ENCODE measurements around the gene ACO1.

DNA sequence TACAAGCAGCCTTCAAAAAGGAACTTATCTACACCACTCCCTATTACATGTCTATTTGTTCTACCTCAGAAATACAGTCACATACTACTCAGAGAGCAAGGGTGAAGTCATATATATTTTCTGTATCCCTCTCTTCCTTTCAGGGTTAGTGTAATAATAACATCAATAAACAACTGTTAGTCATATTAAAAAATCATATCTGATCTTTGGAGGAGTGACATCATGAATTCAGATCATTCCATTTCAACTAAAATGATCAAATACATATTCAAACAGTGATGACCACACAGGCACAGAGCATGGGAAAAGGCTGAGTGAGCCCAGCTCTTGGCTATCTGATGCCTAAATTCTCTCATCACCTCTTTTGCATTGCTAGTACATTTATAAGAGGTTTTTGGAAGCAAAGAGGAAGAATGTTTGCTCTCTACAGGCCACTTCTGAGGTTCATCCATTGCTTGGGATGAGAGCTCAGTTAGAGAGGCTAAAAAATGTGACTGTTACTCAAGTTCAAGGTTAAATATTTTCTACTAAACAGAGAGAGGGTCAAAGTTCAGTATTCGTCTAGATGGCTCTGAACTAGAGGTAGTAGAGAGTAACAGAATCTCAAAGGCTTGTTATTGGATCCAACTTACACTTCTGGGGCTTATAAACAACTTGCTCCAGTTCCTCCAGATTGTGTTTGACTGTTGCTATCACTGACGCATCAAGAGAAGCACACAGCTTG is 102.6 kb downstream of the ACO1 start:
- TF ChIP-seq, protein P1, sequence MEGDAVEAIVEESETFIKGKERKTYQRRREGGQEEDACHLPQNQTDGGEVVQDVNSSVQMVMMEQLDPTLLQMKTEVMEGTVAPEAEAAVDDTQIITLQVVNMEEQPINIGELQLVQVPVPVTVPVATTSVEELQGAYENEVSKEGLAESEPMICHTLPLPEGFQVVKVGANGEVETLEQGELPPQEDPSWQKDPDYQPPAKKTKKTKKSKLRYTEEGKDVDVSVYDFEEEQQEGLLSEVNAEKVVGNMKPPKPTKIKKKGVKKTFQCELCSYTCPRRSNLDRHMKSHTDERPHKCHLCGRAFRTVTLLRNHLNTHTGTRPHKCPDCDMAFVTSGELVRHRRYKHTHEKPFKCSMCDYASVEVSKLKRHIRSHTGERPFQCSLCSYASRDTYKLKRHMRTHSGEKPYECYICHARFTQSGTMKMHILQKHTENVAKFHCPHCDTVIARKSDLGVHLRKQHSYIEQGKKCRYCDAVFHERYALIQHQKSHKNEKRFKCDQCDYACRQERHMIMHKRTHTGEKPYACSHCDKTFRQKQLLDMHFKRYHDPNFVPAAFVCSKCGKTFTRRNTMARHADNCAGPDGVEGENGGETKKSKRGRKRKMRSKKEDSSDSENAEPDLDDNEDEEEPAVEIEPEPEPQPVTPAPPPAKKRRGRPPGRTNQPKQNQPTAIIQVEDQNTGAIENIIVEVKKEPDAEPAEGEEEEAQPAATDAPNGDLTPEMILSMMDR (IDR thresholded peaks at IDR 0.05; ENCODE audit: insufficient read depth, low read depth, low read length) = no peak
- no peak for TF ChIP-seq EZH2 (IDR thresholded peaks at IDR 0.05; ENCODE audit: insufficient read depth, low read length)

Measured in astrocyte (in vitro differentiated cells and primary cell).